Sigmoid colon (tissue), 7 donors: ENCODE results near the gene ANKRD53. TPM values are rescaled to one million over a fixed set of nuclear protein-coding genes. Genes with fewer than 3 reads are reported as not detected.

ENCODE experiments used
- DNase-seq: peaks from one replicate; pipeline ENCODE4 v3.0.0-alpha.2; 2019
- H3K27ac ChIP-seq, 4 donors: fragments of 200-600 bp; sonication (generic); one replicate each; pipeline ENCODE4 v1.5.1; 2016 to 2019; ENCODE audit warnings: mild to moderate bottlenecking in 1 of 4
- H3K27me3 ChIP-seq, 3 donors: fragments of 200-600 bp; sonication (generic); one replicate each; pipeline ENCODE4 v1.5.1; 2019; ENCODE audit warnings: mild to moderate bottlenecking in 1 of 3
- H3K36me3 ChIP-seq, 4 donors: fragments of 200-600 bp; sonication (generic); one replicate each; pipeline ENCODE4 v1.5.1; 2016 to 2019
- H3K4me1 ChIP-seq, 4 donors: fragments of 200-600 bp; sonication (generic); one replicate each; pipeline ENCODE4 v1.5.1; 2017 to 2019
- H3K4me3 ChIP-seq, 4 donors: fragments of 200-600 bp; sonication (generic); one replicate each; pipeline ENCODE4 v1.5.1; 2017 to 2019; ENCODE audit warnings: mild to moderate bottlenecking in 2 of 4, moderate library complexity in 1 of 4
- H3K9me3 ChIP-seq, 4 donors: fragments of 200-600 bp in 3 of 4; sonication (generic) in 3 of 4; one replicate each; pipeline versions ENCODE4 v1.5.1 to v1.6.1; 2013 to 2019
- CTCF ChIP-seq, 4 experiments: fragments of 450-650 bp in 3 of 4; fragments of 200-600 bp in 1 of 4; IDR thresholded peaks; one replicate each; pipeline ENCODE4 v1.5.1; 2016 to 2019; ENCODE audit warnings: antibody characterized with exemption in 4 of 4, mild to moderate bottlenecking in 3 of 4, moderate library complexity in 2 of 4
- EP300 ChIP-seq, 4 donors: sonication (generic); formaldehyde crosslinking; IDR thresholded peaks; one replicate each; pipeline ENCODE4 v1.6.1; 2017; ENCODE audit warnings: antibody characterized with exemption in 4 of 4
- POLR2A ChIP-seq, 2 donors: fragments of 450-650 bp; IDR thresholded peaks; one replicate each; pipeline ENCODE4 v1.6.1; 2016; ENCODE audit warnings: antibody characterized with exemption in 2 of 2, mild to moderate bottlenecking in 2 of 2, moderate library complexity in 2 of 2
- POLR2AphosphoS5 ChIP-seq, 4 donors: sonication (generic); formaldehyde crosslinking; IDR thresholded peaks; one replicate each; pipeline ENCODE4 v1.6.1; 2017; ENCODE audit warnings: antibody characterized with exemption in 4 of 4
- WGBS, 2 donors: extraction: QIAGEN DNeasy Blood & Tissue Kit; methylation state at CpG; one replicate each; pipeline ENCODE4 v1.1.7; 2013; 5-methylcytosine and 5-hydroxymethylcytosine counted together
- intact Hi-C: fragments of 100-400 bp; cut with DNase I; formaldehyde crosslinking; loops from one replicate; pipeline ENCODE4 v1.15.1; 2023
- polyA plus RNA-seq, 3 donors: library from polyadenylated mRNA; stranded (reverse); fragments of 200-250 nt; gene quantifications; one replicate each; pipeline ENCODE4 v1.2.3, GENCODE V29; 2013
- total RNA-seq, 4 donors: library from RNA; depleted of rRNA; stranded (reverse); fragments of >200 nt; gene quantifications; one replicate each; pipeline ENCODE4 v1.1.0, GENCODE V29; 2016
- donor health status: healthy with polysubstance abuse.
- donor health status: Bipolar disorder and iron deficiency.
- donor health status: healthy.

ANKRD53 gene
- total and polyA plus RNA-seq, 7 donors: 0.49 to 1.9 (median 1.0) TPM; not detected in 1

GRCh38 chr2:71000780-71001591, 22.6 kb downstream of the ANKRD53 start:
- Histone ChIP-seq H3K4me3 (peak overlapping the region in 3 of 4 donors; percentile 11 to 26 (median 23)), H3K9me3 (no peaks in the 10 kb centered on the region), H3K27me3 (no peaks in the 10 kb centered on the region), H3K27ac (no peak overlapping the region), H3K36me3 (no peaks in the 10 kb centered on the region), H3K4me1 (peaks cover 0 to 7% (median 0%) of the 10 kb centered on the region in 4 donors)
- intact Hi-C loops: loop anchor here (5.0 kb wide), 1 partner anchor 34 kb away; no protein-coding TSS in a partner anchor
- 22 to 25% methylated on average over 21 of the region's 21 CpGs for WGBS, 2 donors
- no peak for TF ChIP-seq POLR2AphosphoS5 (IDR thresholded peaks at IDR 0.05)
- TF ChIP-seq CTCF (IDR thresholded peaks at IDR 0.05): peak; percentile 62 to 91 (median 76)
- TF ChIP-seq EP300 (IDR thresholded peaks at IDR 0.05): no peak
- TF ChIP-seq POLR2A (IDR thresholded peaks at IDR 0.05): no peak
- DNase-seq: peak; percentile 83

GRCh38 chr2:71001592-71001927, 23.1 kb downstream of the ANKRD53 start:
- Histone ChIP-seq H3K27me3 (no peaks in the 10 kb centered on the region), H3K27ac (no peak overlapping the region), H3K36me3 (no peaks in the 10 kb centered on the region), H3K9me3 (no peaks in the 10 kb centered on the region), H3K4me1 (peaks cover 0 to 7% (median 0%) of the 10 kb centered on the region in 4 donors), H3K4me3 (no peak overlapping the region)
- no peak for DNase-seq
- intact Hi-C loops: loop anchor here (5.0 kb wide), 1 partner anchor 34 kb away; no protein-coding TSS in a partner anchor
- WGBS, 2 donors: 86 to 87% methylated on average over 5 of the region's 5 CpGs
- TF ChIP-seq POLR2AphosphoS5 (IDR thresholded peaks at IDR 0.05) (no peak), EP300 (IDR thresholded peaks at IDR 0.05) (no peak), POLR2A (IDR thresholded peaks at IDR 0.05) (no peak), CTCF (IDR thresholded peaks at IDR 0.05) (no peak)

- H3K36me3 ChIP-seq: no peaks in the 10 kb centered on the region
- intact Hi-C loops: loop anchor here (5.0 kb wide), 1 partner anchor 35 kb away; no protein-coding TSS in a partner anchor
Observed at GRCh38 chr2:71001981-71002570, 23.6 kb downstream of the ANKRD53 start.

GRCh38 chr2:71003396-71003795, 25.0 kb downstream of the ANKRD53 start:
- DNase-seq: no peak
- Histone ChIP-seq H3K27me3 (peaks cover 0 to under 1% (median 0%) of the 10 kb centered on the region in 3 donors), H3K9me3 (no peaks in the 10 kb centered on the region), H3K36me3 (no peaks in the 10 kb centered on the region), H3K4me1 (peaks cover 0 to 7% (median 0%) of the 10 kb centered on the region in 4 donors), H3K27ac (no peak overlapping the region), H3K4me3 (no peak overlapping the region)
- no peak for TF ChIP-seq POLR2AphosphoS5 (IDR thresholded peaks at IDR 0.05)
- TF ChIP-seq POLR2A (IDR thresholded peaks at IDR 0.05): no peak
- TF ChIP-seq CTCF (IDR thresholded peaks at IDR 0.05): no peak
- TF ChIP-seq EP300 (IDR thresholded peaks at IDR 0.05): no peak
- intact Hi-C loops: loop anchor here (5.0 kb wide), 1 partner anchor 36 kb away; no protein-coding TSS in a partner anchor
- 87 to 89% methylated on average over 6 of the region's 6 CpGs for WGBS, 2 donors

More at GRCh38 chr2:71001981-71002570, 23.6 kb downstream of the ANKRD53 start:
- WGBS, 2 donors: 35 to 55% methylated on average over 11 of the region's 11 CpGs
- H3K4me3 ChIP-seq: no peak overlapping the region
- H3K9me3 ChIP-seq: no peaks in the 10 kb centered on the region
- no peak for TF ChIP-seq POLR2AphosphoS5 (IDR thresholded peaks at IDR 0.05)
- TF ChIP-seq EP300 (IDR thresholded peaks at IDR 0.05): no peak
- TF ChIP-seq CTCF (IDR thresholded peaks at IDR 0.05): no peak
- TF ChIP-seq POLR2A (IDR thresholded peaks at IDR 0.05): no peak
- no peak overlapping the region for H3K27ac ChIP-seq
- peak; percentile 46 for DNase-seq
- H3K4me1 ChIP-seq: peaks cover 0 to 7% (median 0%) of the 10 kb centered on the region in 4 donors
- H3K27me3 ChIP-seq: no peaks in the 10 kb centered on the region
